AG04449 (cell line): ENCODE results near the gene LMNB1.
"Not testable (repeated sequence)": the region's sequence is repeated elsewhere in the genome, so short reads cannot be mapped to it uniquely, and the experiment has no call there.

Source experiments
- CTCF ChIA-PET: fragments of 350-600 bp; formaldehyde crosslinking; extraction: SDS; loops from one replicate; lab custom pipeline; 2021; ENCODE audit warnings: antibody characterized with exemption; lab: Yijun Ruan, JAX
- POLR2A ChIA-PET: fragments of 400-600, 350-600 bp; formaldehyde crosslinking; extraction: SDS; loops from one replicate; lab custom pipeline; 2020; ENCODE audit warnings: antibody characterized with exemption, inconsistent platforms; lab: Yijun Ruan, JAX
- DNase-seq: peaks from one replicate; pipeline ENCODE4 v3.0.0-alpha.2; 2010; ENCODE audit warnings: low read depth, low spot score
- H3K4me3 ChIP-seq: 2 replicates; pipeline ENCODE4 v1.5.1; 2011; ENCODE audit warnings: low read depth, mild to moderate bottlenecking, control low read depth, low read length
- CTCF ChIP-seq: IDR thresholded peaks from one replicate; pipeline ENCODE4 v1.5.1; 2011; ENCODE audit warnings: mild to moderate bottlenecking, moderate library complexity, low read length, control low read depth, inconsistent platforms; ENCODE audit not compliant: insufficient read depth; ENCODE audit errors: missing control alignments

LMNB1 gene

GRCh38 chr5:126755593-126755992 lies 21.3 kb upstream of the LMNB1 start:
- no peak overlapping the region for H3K4me3 ChIP-seq
- DNase-seq, result no peak
- ChIA-PET CTCF (interaction anchor here (1.6 kb wide), 1 partner anchor 25 kb away, joined by 4 read pairs; no protein-coding TSS in a partner anchor), POLR2A (no interaction called here)
- TF ChIP-seq CTCF, result no peak

GRCh38 chr5:126757713-126758357 lies 19.1 kb upstream of the LMNB1 start:
- DNase-seq, result no peak
- H3K4me3 ChIP-seq, result no peak overlapping the region
- no peak for TF ChIP-seq CTCF
- CTCF ChIA-PET, result interaction anchor here (0.8 to 1.4 kb wide), 3 partner anchors 18 to 82 kb away, joined by 3 read pairs; no protein-coding TSS in a partner anchor
- POLR2A ChIA-PET, result no interaction called here

GRCh38 chr5:126763371-126763770 lies 13.6 kb upstream of the LMNB1 start:
- H3K4me3 ChIP-seq, result no peak overlapping the region
- POLR2A ChIA-PET, result no interaction called here
- no peak for DNase-seq
- no peak for TF ChIP-seq CTCF
- CTCF ChIA-PET, result interaction anchor here (1.5 kb wide), 1 partner anchor 17 kb away, joined by 4 read pairs; no protein-coding TSS in a partner anchor

- no peak for DNase-seq
- H3K4me3 ChIP-seq, result no peak overlapping the region
- no peak for TF ChIP-seq CTCF
- ChIA-PET CTCF (no interaction called here), POLR2A (no interaction called here)
These were observed 7.2 kb upstream of the LMNB1 start for GRCh38 chr5:126769703-126770102.

- H3K4me3 ChIP-seq, POLR2A ChIA-PET, DNase-seq: not testable (repeated sequence)
- CTCF ChIA-PET, result interaction anchor here (0.6 kb wide), 2 partner anchors 26 to 28 kb away, joined by 3 read pairs; no protein-coding TSS in a partner anchor
These were observed 3.4 kb upstream of the LMNB1 start for GRCh38 chr5:126773536-126773935.

- DNase-seq, H3K4me3 ChIP-seq, POLR2A ChIA-PET: not testable (repeated sequence)
- CTCF ChIA-PET, result interaction anchor here (9.5 kb wide), 1 partner anchor 99 kb away, joined by 303 read pairs; no protein-coding TSS in a partner anchor
These were observed 2.3 kb upstream of the LMNB1 start for GRCh38 chr5:126774595-126774994.

- no peak for DNase-seq
- TF ChIP-seq CTCF, result peak; percentile 33
- H3K4me3 ChIP-seq, result peak overlapping the region; percentile 93
- ChIA-PET POLR2A (interaction anchor here (0.5 to 1.2 kb wide), 5 partner anchors 42 to 1539 kb away, joined by 3 to 6 read pairs (median 3); partner anchors contain the start of gene ALDH7A1), CTCF (interaction anchor here (0.8 to 9.5 kb wide), 14 partner anchors 9 to 435 kb away, joined by 3 to 303 read pairs (median 30); partner anchors contain the start of genes ALDH7A1 and PHAX)
These were observed 480 bp downstream of the LMNB1 start for GRCh38 chr5:126777257-126777974.
